Duodenal mucosa (tissue), 2 donors: ENCODE measurements around the gene IQCE.

Source experiments
- H3K27ac ChIP-seq: one replicate; pipeline ENCODE4 v1.7.0; 2013; ENCODE audit warnings: low read depth, low read length
- H3K27me3 ChIP-seq, 2 donors: one replicate each; pipeline ENCODE4 v1.7.0; 2013; ENCODE audit warnings: low read length in 2 of 2, control low read depth in 1 of 2; ENCODE audit not compliant: insufficient read depth in 2 of 2, control insufficient read depth in 1 of 2
- H3K36me3 ChIP-seq, 2 donors: one replicate each; pipeline ENCODE4 v1.7.0; 2013; ENCODE audit warnings: low read length in 2 of 2, control low read depth in 1 of 2; ENCODE audit not compliant: insufficient read depth in 2 of 2, control insufficient read depth in 1 of 2
- H3K4me1 ChIP-seq, 2 donors: one replicate each; pipeline ENCODE4 v1.7.0; 2013; ENCODE audit warnings: low read length in 2 of 2, control low read depth in 1 of 2; ENCODE audit not compliant: insufficient read depth in 2 of 2, control insufficient read depth in 1 of 2
- H3K4me3 ChIP-seq, 2 donors: one replicate each; pipeline ENCODE4 v1.7.0; 2013; ENCODE audit warnings: low read length in 2 of 2, low read depth in 1 of 2
- H3K9ac ChIP-seq, 2 donors: one replicate each; pipeline ENCODE4 v1.7.0; 2013; ENCODE audit warnings: low read length in 2 of 2, low read depth in 1 of 2
- H3K9me3 ChIP-seq, 2 donors: one replicate each; pipeline ENCODE4 v1.7.0; 2013; ENCODE audit warnings: low read length in 2 of 2, control low read depth in 1 of 2; ENCODE audit not compliant: control insufficient read depth in 1 of 2

The IQCE gene

GRCh38 chr7:2624293-2624886, 65.6 kb downstream of the IQCE start:
- H3K9me3 ChIP-seq, result no peaks in the 10 kb centered on the region
- H3K4me3 ChIP-seq, result no peak overlapping the region
- no peaks in the 10 kb centered on the region for H3K27me3 ChIP-seq
- peak overlapping the region; percentile 73 for H3K27ac ChIP-seq
- no peaks in the 10 kb centered on the region for H3K36me3 ChIP-seq
- H3K9ac ChIP-seq, result peak overlapping the region; percentile 12 to 32
- H3K4me1 ChIP-seq, result peaks cover 37 to 39% of the 10 kb centered on the region in 2 donors

DNA sequence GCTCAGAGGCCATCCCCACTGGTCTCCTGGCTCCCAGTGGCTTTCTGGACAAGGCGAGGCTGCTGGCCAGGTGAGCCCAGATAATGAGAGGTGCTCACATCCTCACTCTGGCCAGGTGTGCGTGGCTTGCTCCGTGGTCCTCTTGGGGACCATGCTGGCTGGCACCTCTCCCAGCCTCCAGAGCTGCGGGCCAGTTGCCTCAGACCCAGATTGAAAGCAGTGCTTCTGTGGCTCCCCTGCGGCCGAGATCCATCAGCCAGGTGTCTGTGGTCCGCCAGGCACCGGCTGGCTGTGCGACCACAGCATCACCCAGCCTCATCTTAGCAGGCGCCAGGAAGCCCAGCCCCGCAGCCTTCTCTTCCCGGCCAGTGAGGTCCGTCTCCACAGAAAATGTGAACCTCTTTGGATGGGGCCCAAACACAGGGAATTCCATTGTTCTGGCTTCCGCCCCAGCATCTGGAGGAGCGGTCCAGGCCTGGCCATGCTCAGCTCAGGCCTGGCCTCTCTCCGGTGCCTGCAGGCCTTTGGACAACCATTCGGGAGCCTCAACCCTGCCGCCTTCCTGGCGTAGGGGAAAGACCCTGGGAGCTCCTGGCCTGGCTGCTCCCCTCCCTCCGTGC, 67.8 kb downstream of the IQCE start:
- Histone ChIP-seq H3K9me3 (no peaks in the 10 kb centered on the region), H3K27me3 (no peaks in the 10 kb centered on the region), H3K9ac (no peak overlapping the region), H3K27ac (no peak overlapping the region), H3K4me3 (no peak overlapping the region), H3K4me1 (peaks cover 42 to 52% of the 10 kb centered on the region in 2 donors), H3K36me3 (no peaks in the 10 kb centered on the region)

- H3K9me3 ChIP-seq, result no peaks in the 10 kb centered on the region
- no peaks in the 10 kb centered on the region for H3K36me3 ChIP-seq
- H3K4me3 ChIP-seq, result no peak overlapping the region
- no peaks in the 10 kb centered on the region for H3K27me3 ChIP-seq
- no peak overlapping the region for H3K27ac ChIP-seq
- peaks cover 36 to 47% of the 10 kb centered on the region in 2 donors for H3K4me1 ChIP-seq
- H3K9ac ChIP-seq, result no peak overlapping the region
Measured at GRCh38 chr7:2627258-2628129, 68.7 kb downstream of the IQCE start.

- no peaks in the 10 kb centered on the region for H3K27me3 ChIP-seq
- peaks cover 38 to 47% of the 10 kb centered on the region in 2 donors for H3K4me1 ChIP-seq
- H3K36me3 ChIP-seq, result no peaks in the 10 kb centered on the region
- no peak overlapping the region for H3K4me3 ChIP-seq
- no peaks in the 10 kb centered on the region for H3K9me3 ChIP-seq
- no peak overlapping the region for H3K27ac ChIP-seq
- H3K9ac ChIP-seq, result no peak overlapping the region
Measured at GRCh38 chr7:2628130-2628482, 69.3 kb downstream of the IQCE start.

DNA sequence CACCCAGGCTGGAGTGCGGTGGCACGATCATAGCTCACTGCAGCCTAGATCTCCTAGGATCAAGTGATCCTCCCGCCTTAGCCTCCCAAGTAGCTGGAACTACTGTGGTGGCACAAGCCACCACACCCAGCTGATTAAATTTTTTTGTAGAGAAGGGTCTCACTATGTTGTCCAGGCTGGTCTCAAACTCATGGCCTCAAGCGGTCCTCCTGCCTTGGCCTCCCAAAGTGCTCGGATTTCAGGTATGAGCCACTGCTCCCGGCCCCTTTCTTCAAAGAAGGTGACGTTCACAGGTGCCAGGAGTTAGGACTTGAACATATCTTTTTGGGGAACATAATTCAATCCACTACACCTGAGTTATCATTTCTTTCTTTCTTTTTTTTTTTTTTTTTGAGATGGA, 70.1 kb downstream of the IQCE start:
- H3K4me1 ChIP-seq, result peaks cover 42 to 47% of the 10 kb centered on the region in 2 donors
- H3K27me3 ChIP-seq, result no peaks in the 10 kb centered on the region
- H3K9ac ChIP-seq, result no peak overlapping the region
- no peak overlapping the region for H3K27ac ChIP-seq
- no peak overlapping the region for H3K4me3 ChIP-seq
- no peaks in the 10 kb centered on the region for H3K9me3 ChIP-seq
- H3K36me3 ChIP-seq, result no peaks in the 10 kb centered on the region

- Histone ChIP-seq H3K36me3 (no peaks in the 10 kb centered on the region), H3K27me3 (no peaks in the 10 kb centered on the region), H3K4me3 (peak overlapping the region; percentile 8 to 28), H3K9me3 (no peaks in the 10 kb centered on the region), H3K9ac (peak overlapping the region in 1 of 2 donors; percentile 32), H3K27ac (peak overlapping the region; percentile 63), H3K4me1 (peaks cover 39 to 41% of the 10 kb centered on the region in 2 donors)
Measured at GRCh38 chr7:2629746-2630681, 71.2 kb downstream of the IQCE start.

GRCh38 chr7:2631946-2632732, 73.4 kb downstream of the IQCE start, which contains the start of gene TTYH3:
Gene TTYH3, plus strand, starts transcription at chr7:2631986. Its CDS starts 170 bp downstream, at chr7:2632156.
- no peaks in the 10 kb centered on the region for H3K27me3 ChIP-seq
- H3K4me1 ChIP-seq, result peaks cover 46 to 56% of the 10 kb centered on the region in 2 donors
- peak within 1 kb of the TSS; percentile 85 to 89 for H3K4me3 ChIP-seq
- H3K9ac ChIP-seq, result peak within 1 kb of the TSS; percentile 81 to 93
- H3K27ac ChIP-seq, result peak within 1 kb of the TSS; percentile 65
- H3K36me3 ChIP-seq, result no peaks in the 10 kb centered on the region
- H3K9me3 ChIP-seq, result no peaks in the 10 kb centered on the region

- Histone ChIP-seq H3K4me3 (peak overlapping the region; percentile 85 to 89), H3K4me1 (peaks cover 43 to 62% of the 10 kb centered on the region in 2 donors), H3K36me3 (no peaks in the 10 kb centered on the region), H3K9ac (peak overlapping the region; percentile 81 to 93), H3K27ac (peak overlapping the region; percentile 65), H3K9me3 (no peaks in the 10 kb centered on the region), H3K27me3 (no peaks in the 10 kb centered on the region)
Measured at GRCh38 chr7:2632733-2633537, 74.2 kb downstream of the IQCE start.
